ENCODE results near the gene STK32C.

GRCh38 chr10:132198381-132199181, 109.2 kb downstream of the STK32C start:
- TF ChIP-seq, protein P1, sequence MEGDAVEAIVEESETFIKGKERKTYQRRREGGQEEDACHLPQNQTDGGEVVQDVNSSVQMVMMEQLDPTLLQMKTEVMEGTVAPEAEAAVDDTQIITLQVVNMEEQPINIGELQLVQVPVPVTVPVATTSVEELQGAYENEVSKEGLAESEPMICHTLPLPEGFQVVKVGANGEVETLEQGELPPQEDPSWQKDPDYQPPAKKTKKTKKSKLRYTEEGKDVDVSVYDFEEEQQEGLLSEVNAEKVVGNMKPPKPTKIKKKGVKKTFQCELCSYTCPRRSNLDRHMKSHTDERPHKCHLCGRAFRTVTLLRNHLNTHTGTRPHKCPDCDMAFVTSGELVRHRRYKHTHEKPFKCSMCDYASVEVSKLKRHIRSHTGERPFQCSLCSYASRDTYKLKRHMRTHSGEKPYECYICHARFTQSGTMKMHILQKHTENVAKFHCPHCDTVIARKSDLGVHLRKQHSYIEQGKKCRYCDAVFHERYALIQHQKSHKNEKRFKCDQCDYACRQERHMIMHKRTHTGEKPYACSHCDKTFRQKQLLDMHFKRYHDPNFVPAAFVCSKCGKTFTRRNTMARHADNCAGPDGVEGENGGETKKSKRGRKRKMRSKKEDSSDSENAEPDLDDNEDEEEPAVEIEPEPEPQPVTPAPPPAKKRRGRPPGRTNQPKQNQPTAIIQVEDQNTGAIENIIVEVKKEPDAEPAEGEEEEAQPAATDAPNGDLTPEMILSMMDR (IDR thresholded peaks at IDR 0.05): no peak
- TF ChIP-seq POLR2A (IDR thresholded peaks at IDR 0.05) (no peak), POLR2AphosphoS5 (IDR thresholded peaks at IDR 0.05) (no peak)

Data from prostate gland (tissue), 2 donors.